GM21367 (cell line): ENCODE data around the gene TNFAIP8L2.

Source experiments
- ATAC-seq: cut with Tn5 transposase; IDR thresholded peaks from one replicate; pipeline ENCODE4 v1.9.1; 2021; ENCODE audit not compliant: unreplicated experiment

TNFAIP8L2 gene

DNA sequence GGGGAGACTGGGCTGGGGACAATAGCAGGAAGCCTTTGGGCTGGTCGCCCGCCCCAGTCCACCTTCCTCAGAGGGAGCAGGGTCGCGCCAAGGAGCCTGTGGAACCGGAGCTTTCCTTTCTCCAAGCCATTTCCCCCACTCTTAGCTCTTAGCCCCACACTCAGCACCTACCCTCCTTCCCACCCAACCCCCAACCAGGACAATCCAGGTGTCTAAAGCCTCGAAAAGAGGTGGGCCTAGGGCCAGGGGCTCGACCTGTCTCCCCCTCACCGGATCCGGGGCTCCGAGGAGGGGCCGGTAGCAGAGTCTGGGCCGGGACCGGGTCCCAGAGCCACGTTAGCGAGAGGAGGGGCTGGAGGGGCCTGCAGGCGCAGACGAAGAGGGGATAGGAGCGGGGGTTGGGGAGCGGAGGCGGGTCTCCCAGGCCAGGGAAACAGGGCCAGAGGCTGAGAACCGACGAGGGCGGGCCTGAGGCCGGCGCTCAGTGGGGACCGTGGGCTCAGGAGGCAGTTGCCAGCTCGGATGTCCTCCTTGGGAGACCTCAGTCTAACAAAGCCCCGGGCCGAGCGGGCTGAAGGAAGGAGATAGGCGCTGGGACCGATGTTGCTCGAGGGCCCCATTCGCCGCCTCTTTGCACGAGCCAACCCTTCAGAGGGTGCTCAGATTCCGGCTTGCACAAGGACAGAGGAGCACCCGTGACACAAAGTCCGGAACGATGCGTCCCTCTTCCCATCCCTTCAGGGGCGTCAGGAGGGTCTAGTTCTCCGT lies 11.0 kb upstream of the TNFAIP8L2 start:
- no peak for ATAC-seq

DNA sequence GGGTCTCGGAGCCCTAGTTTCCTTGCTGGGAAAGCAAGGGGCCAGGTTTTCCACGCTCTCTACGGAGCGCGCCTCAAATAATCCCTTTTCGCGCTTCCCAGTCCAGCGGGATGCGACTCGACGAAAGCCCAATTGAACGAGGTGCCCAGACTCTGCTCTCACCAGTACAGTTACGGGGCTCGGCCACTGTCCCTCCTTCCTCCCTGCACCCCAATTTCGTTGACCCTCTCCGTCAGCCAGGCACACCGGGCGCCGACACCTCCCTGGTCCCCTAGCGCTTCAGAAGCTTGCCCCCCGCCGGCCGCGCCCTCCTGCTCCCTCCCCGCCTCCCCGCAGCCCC lies 10.4 kb upstream of the TNFAIP8L2 start:
- ATAC-seq: no peak

DNA sequence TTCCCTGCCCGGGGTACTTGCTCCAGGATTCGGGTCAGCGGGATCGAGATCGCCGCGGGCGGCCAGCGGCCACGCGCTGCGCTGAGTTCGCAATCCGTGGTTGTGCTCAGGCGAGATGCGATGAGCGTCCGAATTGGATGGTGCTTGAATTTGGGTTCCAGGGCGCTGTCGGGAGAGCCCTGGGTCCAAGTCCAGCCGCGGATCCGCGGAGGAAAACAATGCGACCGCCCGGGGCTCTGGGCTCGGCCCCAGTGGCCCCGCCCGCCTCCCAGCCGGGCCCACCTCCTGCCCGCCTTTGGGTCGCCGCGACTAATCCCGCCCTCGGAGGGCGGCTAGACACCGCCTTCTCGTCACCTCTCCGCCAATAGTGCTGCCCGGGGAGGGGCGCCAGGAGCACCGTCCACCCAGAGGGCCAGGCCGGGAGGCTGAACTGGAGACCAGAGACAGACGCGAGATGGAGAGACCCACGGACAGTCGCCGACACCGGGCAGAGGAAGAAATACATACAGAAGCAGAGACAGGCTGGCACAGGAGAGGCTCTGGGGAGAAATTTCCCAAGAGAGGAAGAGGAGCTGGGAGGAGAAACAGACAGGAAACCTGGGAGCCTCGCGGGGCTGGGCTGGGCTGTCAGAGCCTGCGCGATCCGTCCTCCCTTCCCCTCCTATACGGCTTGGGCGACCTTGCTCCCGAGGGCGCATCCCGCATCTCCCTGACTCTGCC lies 9.9 kb upstream of the TNFAIP8L2 start, which contains the start of gene SEMA6C:
TSS of gene SEMA6C (minus strand) at position 220 of the 720 bp plus-strand sequence. CDS start 4,010 bp downstream, outside the sequence.
- peak; percentile 95 for ATAC-seq

DNA sequence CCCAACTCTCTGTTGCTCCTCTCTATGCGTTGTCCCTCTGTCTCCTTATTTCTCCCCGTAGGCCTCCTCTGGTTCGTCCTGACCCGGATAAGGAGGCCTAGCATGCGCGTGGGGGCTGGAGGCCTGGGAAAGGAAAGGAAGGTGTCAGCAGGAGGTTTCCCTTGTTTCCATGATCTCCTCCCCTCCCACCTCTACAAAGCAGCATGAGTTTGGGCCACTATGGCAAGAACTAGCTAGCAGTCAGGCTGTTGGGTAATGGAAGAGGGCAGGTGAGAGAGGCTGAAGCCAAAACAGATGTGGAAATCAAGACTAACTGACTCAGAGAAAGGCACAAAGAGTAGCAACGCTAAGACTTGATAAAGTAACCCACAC lies 9.3 kb upstream of the TNFAIP8L2 start:
- ATAC-seq: no peak

DNA sequence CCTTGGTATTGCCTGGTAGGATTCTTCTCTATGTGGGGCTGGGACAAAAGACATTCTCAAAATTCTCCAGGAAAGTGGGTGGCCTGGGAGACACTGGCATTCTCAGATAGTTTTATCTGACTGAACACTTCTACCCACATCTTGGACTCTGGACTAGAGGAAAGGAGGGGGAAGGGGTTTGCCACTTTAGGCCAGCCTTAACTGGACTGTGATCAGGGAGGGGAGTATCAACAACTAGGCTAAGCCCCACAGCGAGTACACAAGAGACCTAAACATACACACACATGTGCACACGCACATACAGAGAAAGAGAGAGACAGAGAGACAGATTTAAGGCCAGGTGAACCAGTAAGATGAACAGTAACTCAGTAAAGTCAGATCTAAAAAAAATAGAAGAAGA lies 8.8 kb upstream of the TNFAIP8L2 start:
- ATAC-seq: no peak

DNA sequence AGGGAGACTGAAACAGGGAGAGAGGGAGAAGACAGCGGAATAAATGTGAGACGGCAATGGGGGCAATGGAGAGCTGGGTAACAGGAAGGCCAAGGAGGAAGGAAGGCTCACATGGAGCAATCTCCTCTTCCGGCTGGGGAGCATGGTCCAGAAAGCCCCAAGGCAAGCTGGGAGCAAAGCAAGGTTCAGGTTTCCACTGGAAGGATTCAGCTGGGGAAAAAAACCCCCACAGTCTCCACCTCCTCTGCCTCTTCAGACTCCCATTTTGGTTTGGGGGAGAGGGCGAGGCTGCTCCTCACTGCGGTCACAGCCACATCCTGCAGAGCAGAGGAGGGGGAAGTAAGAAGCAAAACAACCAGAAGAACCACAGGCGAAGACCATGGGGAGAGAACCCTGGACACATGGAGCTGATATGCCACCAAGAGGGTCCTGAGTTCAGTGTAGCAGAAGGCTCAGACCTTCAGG lies 650 bp downstream of the TNFAIP8L2 start:
- no peak for ATAC-seq

DNA sequence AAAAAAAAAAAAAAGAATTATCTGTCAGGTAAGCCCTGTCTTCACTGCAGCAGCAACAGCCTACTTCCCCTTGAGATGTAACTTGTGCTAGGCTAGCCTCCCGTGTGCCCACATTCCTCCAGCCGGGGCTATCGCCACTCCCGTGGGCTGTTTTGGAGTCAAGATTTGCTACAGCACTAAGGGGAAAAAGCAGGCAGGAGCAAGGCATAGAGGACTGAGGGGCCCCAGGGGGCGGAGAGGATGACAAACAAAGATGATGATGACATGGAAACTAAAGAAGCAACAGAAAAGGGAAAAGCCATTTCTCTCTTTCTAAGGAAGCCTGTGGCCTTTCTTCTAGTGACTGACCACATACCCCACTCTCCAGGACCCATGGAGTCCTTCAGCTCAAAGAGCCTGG lies 1.9 kb downstream of the TNFAIP8L2 start:
- ATAC-seq: no peak

DNA sequence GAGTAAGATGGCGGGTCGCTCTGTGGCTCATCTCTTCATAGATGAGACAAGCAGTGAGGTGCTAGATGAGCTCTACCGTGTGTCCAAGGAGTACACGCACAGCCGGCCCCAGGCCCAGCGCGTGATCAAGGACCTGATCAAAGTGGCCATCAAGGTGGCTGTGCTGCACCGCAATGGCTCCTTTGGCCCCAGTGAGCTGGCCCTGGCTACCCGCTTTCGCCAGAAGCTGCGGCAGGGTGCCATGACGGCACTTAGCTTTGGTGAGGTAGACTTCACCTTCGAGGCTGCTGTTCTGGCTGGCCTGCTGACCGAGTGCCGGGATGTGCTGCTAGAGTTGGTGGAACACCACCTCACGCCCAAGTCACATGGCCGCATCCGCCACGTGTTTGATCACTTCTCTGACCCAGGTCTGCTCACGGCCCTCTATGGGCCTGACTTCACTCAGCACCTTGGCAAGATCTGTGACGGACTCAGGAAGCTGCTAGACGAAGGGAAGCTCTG lies 2.4 kb downstream of the TNFAIP8L2 start:
- no peak for ATAC-seq

DNA sequence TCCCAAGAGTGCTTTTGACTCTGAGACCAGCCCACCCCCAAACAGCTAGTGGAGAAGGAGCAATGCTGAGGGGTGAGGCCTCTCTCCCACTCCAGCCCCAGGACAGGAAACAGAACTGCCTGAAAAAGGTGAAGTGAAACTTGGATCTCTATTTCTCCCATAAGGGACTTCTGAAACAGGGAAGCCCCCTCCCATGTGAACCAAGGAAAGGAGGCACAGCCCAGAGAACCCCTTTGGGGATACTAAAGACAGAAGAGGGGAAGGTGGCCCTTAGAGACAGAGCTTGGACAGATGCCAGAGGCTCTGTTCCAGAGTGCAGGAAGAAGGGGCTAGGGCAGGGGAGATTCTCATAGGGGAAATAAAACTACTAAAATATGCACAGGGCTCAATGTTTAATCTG lies 2.9 kb downstream of the TNFAIP8L2 start:
- no peak for ATAC-seq

DNA sequence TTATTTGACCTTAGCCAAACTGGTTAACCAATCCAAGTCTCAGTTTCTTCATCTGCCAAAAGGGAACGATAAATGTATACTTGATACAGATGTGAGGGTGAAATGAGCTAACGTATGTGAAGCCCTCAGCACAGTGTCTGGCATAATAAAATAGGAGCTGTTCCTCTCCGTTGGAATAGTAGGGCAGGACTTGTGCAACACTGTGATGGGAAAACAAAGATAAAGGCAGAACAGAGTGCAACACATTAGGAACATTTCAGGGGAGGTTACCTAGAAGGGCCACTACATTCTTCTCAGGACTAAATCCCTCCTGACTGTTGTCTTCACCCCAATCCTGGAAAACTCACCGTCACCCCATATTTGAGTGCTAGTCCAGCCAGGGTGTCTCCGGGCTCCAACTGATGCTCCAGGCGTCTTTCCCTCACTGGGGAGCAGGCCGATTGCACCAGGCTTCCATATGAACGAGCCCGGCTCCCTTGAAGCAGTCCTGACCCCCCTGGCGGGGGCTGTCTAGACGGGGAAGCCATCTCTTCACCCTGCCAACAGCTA lies 8.4 kb downstream of the TNFAIP8L2 start:
- no peak for ATAC-seq

DNA sequence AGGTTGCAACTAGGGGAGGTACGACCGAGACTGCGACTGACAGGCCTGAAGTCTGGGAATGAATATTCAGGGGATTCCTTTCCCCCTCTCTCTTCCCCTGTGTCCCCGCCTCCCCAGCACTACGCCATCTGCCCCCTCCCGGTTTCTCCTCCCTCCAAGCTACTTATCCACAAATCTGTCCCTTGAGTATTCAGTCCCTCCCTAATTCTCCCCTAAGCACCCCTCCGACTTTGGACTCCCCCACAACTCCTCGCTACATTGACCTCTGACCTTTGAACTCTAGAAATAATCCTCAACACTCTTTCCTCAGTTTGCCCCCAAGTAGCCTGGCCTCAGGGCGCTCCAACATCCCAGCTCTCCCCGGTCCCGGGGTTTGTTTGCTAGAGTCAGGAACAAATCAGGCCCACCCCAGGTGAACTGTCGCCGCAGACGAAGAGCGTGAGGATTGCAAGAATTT lies 8.9 kb downstream of the TNFAIP8L2 start:
- ATAC-seq: no peak

DNA sequence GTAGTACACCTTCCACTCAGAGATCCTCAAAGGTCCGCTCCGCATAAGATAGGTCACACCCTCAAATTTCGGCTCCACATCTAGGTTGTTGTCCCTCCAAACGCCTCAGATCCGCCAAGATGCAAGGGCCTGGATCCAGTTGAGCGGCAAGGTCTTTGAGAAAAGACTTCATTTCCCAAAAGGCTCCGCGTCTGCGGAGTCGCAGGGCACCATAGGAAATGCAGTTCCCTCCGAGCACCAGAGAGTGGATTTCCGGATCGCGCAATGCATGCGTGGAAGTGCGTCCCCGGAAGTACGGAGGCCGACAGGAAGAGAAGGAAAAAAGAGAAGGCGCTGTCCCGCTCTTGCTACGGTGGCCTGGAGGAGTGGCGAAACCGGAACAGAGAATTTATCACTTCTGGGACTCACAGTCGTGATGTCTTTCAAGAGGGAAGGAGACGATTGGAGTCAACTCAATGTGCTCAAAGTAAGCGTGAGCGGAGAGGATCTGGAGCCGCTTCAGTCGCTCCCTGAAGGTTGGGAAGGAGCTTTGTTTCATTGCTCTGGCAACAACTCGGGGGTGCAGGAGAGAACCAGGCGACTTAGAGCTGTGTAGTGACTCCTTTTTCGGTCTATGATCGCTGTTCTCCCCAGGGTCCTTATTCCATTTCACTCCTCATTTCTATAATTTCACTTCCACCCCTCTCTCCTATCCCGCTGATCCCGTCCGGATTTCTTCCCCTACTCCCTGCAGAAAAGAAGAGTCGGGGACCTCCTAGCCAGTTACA lies 9.5 kb downstream of the TNFAIP8L2 start, which contains the start of the genes LYSMD1 and SCNM1:
TSS of gene LYSMD1 (minus strand) at position 165 of the 767 bp plus-strand sequence. CDS start 644 bp downstream, outside the sequence.
TSS of gene SCNM1 (plus strand) at position 407 of the 767 bp plus-strand sequence. CDS start at position 416, 9 bp downstream.
- ATAC-seq: peak; percentile 77

DNA sequence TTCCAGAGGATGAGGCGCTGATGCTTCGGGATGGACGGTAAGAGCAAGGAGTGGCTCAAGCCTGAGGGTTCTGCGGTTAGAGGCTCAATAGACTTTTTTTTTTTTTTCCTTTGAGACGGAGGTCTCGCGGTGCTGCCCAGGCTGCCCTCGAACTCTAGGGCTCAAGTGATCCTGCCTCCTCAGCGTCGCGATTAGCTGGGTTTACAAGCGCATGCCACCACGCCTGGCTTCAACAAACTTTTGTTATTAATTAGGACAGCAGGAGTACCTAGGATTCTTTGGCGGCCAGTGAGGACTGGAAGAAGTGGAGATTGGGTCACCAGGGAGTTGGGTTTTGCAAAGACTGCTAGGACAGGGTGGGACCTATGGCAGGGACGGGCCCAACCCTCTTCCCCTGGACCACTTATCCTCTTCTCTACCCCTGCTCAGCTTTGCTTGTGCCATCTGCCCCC lies 10.1 kb downstream of the TNFAIP8L2 start:
- ATAC-seq: no peak

DNA sequence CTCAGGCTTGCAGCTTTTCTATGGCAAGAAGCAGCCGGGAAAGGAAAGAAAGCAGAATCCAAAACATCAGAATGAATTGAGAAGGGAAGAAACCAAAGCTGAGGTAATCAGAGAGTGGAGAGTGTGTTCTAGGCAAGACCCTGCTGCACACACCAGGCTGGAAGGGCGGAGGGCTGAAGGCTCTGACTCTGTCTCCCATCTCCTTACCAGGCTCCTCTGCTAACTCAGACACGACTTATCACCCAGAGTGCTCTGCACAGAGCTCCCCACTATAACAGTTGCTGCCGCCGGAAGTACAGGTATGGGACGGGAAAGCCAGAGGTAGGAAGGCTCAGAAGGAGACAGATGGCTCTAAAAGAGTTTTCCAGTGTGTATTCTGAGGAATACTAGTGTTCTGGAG lies 10.7 kb downstream of the TNFAIP8L2 start:
- ATAC-seq: no peak

DNA sequence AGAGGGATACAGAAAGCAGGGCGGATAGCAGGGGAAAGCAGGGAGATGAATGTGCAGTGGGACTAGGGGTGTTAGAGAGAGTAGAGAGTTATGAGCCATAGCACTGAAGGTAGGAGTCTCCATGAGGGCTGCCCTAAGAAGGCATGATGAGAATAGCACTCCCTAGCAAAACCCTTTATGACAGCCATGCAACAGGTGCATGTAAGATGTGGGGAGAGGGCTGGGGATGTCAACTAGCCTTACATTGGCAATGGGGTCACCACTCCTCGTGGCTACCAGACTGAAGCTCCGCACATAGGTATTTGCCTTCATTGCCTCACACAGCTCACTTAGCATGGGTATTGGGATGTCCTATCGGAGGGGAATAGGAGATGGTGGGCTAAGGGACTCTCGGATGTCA lies 14.7 kb downstream of the TNFAIP8L2 start:
- ATAC-seq: no peak

DNA sequence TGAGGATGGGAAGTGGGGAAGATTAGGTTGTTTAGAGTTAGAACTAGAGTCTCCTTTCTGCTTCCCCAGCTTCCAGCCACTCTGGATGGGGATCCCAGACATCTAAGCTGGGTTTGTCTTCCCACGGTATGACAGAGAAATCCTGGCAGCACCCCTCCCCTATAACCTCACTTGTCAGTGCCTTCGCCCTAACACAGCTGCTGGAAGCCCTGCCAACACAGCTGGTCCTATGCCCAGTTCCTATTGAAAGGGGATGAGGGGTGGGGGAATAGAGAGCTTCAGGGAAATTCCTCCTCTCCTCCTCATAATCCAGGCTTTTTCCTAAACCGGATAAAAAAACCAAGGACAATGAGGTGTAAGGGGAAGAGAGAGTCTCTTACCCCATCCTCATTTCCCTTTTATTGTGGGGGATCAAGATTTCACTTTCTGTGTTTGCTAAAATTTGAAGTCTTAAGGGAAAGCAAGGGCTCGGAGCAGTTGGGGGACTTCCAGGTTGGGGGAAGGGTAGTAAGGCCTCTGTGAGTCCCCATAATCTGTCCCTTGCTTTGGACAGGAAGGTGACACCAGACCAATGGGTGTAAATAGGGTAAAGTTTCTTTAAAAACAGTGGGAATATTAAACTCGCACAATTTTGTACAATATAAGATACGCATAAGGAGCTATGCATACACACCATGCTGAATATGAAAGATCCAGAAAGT lies 18.7 kb downstream of the TNFAIP8L2 start:
- no peak for ATAC-seq

DNA sequence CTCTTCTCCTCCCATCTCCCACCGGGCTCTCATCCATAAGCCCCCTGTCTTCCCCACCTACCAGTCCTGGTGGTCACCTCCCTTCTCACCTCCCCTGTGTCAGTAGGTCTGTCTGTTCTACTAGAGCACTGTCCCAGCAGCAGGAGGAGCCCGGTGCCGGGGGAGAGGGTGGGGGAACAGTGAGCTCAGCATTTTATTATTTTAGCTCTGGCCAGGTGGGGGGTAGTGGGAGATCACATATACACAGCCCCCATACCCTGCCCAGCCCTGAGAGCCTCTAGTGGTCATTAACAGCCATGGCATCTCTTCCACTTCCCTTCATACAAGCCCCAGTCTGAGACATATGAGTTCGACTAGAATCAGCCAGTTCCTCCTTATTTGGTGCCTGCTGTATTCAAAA lies 19.4 kb downstream of the TNFAIP8L2 start, which contains the start of gene TMOD4:
TSS of gene TMOD4 (minus strand) at position 119 of the 400 bp plus-strand sequence. CDS start 1,106 bp downstream, outside the sequence.
- ATAC-seq: no peak

DNA sequence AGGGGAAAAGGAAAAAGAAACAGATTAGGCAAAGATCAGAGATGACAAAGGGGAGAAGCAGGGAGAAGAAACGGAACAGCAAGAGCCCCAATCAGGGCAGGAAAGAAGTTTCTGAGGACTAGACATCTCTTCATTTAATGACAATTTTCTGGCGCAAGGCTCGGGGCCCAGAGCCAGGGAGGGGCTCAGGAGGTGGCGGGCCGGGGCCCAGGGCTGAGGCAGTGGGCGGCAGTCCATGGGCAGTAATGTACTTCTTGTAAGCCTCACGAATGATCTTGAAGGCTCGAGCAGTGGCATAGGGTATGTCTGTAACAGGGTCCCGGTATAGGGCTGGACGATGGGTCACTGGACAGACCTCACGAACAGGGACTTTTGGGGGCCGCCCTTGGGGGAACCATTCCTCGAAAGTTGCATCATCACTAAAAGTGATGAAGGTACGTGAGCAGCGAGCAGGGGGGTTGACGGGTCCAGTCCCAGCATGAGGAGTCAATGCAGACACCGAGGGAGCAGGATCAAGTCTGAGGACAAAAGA lies 20.1 kb downstream of the TNFAIP8L2 start:
- no peak for ATAC-seq

DNA sequence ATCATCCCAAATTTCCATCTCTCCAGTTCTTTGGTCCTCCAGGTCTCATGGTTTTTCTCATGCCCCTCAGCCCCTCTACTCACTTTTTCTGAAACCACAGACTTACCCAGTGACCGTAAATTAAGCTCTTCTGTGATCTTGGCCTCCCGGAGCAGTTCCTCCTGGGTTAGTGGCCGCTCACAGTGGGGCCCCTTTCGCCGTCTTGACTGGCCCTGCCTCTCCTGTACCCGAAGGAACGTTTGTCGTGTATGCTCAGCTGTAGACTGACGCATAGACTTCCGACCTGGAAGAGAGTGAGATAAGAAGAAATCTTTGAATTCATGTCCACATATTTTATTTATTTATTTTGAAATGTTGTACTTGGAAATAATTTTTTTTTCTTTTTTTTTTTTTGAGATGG lies 27.8 kb downstream of the TNFAIP8L2 start:
- no peak for ATAC-seq

DNA sequence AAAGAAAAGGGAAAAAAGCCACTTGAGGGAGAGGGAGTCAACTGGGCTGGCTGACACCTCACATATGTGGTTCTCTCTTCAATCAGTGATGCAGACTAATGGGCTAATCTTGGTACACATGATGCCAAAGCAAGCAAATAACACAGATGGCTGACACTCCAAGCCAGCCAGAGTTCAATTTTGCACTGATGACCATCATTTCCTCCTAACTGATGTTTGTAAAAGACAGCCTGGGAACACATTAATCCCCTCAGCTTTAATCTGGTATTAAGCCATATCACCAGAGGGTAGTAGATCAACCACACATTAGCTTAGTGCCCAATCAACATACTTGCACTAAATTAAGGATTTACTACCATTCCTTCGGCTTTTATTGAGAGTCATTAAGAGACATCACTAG lies 30.8 kb downstream of the TNFAIP8L2 start:
- no peak for ATAC-seq
